WERI-Rb-1 (cell line): ENCODE data around the gene HSD11B2.
A peak's percentile ranks its signal among the peaks of the same experiment; 100 is the strongest.

Source experiments
- DNase-seq: peaks from one replicate; pipeline ENCODE4 v3.0.0-alpha.2; 2020
- H3K27ac ChIP-seq: fragments of 250-450 bp; sonication (Bioruptor Pico); 2 replicates; pipeline ENCODE4 v1.5.1; 2020; ENCODE audit warnings: mild to moderate bottlenecking, moderate library complexity
- H3K27me3 ChIP-seq: fragments of 250-450 bp; sonication (Bioruptor Pico); 2 replicates; pipeline ENCODE4 v1.5.1; 2021; ENCODE audit warnings: mild to moderate bottlenecking, low read depth, moderate library complexity; ENCODE audit not compliant: insufficient read depth, severe bottlenecking
- H3K36me3 ChIP-seq: fragments of 250-450 bp; sonication (Bioruptor Pico); 2 replicates; pipeline ENCODE4 v1.5.1; 2020; ENCODE audit warnings: mild to moderate bottlenecking, moderate library complexity
- H3K4me3 ChIP-seq: 2 replicates; pipeline ENCODE4 v1.5.1; 2011; ENCODE audit warnings: low read depth, mild to moderate bottlenecking, control low read depth, low read length
- H3K9me3 ChIP-seq: fragments of 250-450 bp; sonication (Bioruptor Pico); 2 replicates; pipeline ENCODE4 v1.5.1; 2021; ENCODE audit warnings: mild to moderate bottlenecking, moderate library complexity; ENCODE audit not compliant: severe bottlenecking
- TF ChIP-seq, protein P1 (sequence below): IDR thresholded peaks from 2 replicates; pipeline ENCODE4 v1.5.1; 2011; ENCODE audit warnings: low read depth, mild to moderate bottlenecking, control low read depth, inconsistent platforms, low read length

HSD11B2 gene

GRCh38 chr16:67443265-67443664, 12.3 kb downstream of the HSD11B2 start:
- Histone ChIP-seq H3K27me3 (no peaks in the 10 kb centered on the region), H3K36me3 (peaks cover 40% of the 10 kb centered on the region), H3K9me3 (no peaks in the 10 kb centered on the region), H3K4me3 (no peak overlapping the region), H3K27ac (no peak overlapping the region)
- no peak for DNase-seq
- TF ChIP-seq, protein P1, sequence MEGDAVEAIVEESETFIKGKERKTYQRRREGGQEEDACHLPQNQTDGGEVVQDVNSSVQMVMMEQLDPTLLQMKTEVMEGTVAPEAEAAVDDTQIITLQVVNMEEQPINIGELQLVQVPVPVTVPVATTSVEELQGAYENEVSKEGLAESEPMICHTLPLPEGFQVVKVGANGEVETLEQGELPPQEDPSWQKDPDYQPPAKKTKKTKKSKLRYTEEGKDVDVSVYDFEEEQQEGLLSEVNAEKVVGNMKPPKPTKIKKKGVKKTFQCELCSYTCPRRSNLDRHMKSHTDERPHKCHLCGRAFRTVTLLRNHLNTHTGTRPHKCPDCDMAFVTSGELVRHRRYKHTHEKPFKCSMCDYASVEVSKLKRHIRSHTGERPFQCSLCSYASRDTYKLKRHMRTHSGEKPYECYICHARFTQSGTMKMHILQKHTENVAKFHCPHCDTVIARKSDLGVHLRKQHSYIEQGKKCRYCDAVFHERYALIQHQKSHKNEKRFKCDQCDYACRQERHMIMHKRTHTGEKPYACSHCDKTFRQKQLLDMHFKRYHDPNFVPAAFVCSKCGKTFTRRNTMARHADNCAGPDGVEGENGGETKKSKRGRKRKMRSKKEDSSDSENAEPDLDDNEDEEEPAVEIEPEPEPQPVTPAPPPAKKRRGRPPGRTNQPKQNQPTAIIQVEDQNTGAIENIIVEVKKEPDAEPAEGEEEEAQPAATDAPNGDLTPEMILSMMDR = no peak

GRCh38 chr16:67444259-67445125, 13.6 kb downstream of the HSD11B2 start:
- Histone ChIP-seq H3K27ac (peak overlapping the region; percentile 40), H3K36me3 (peaks cover 37% of the 10 kb centered on the region), H3K9me3 (no peaks in the 10 kb centered on the region), H3K4me3 (no peak overlapping the region), H3K27me3 (no peaks in the 10 kb centered on the region)
- no peak for DNase-seq
- TF ChIP-seq, protein P1 = peak; percentile 20; the same call in 1 of the 2 replicates

- TF ChIP-seq, protein P1 = no peak
- H3K27me3 ChIP-seq = no peaks in the 10 kb centered on the region
Measured at GRCh38 chr16:67445126-67445426, 14.2 kb downstream of the HSD11B2 start.

GRCh38 chr16:67445441-67445912, 14.6 kb downstream of the HSD11B2 start:
- DNase-seq = no peak
- Histone ChIP-seq H3K4me3 (no peak overlapping the region), H3K9me3 (no peaks in the 10 kb centered on the region), H3K27me3 (no peaks in the 10 kb centered on the region), H3K36me3 (peaks cover 31% of the 10 kb centered on the region), H3K27ac (peak overlapping the region; percentile 26; the same call in 1 of the 2 replicates)
- TF ChIP-seq, protein P1 = peak; percentile 18; the same call in 1 of the 2 replicates

More at GRCh38 chr16:67445126-67445426, 14.2 kb downstream of the HSD11B2 start:
- peaks cover 35% of the 10 kb centered on the region for H3K36me3 ChIP-seq
- DNase-seq = no peak
- no peak overlapping the region for H3K4me3 ChIP-seq
- no peak overlapping the region for H3K27ac ChIP-seq
- no peaks in the 10 kb centered on the region for H3K9me3 ChIP-seq

GRCh38 chr16:67445913-67446907, 15.3 kb downstream of the HSD11B2 start:
- Histone ChIP-seq H3K36me3 (peaks cover 30% of the 10 kb centered on the region), H3K27me3 (no peaks in the 10 kb centered on the region), H3K4me3 (no peak overlapping the region), H3K9me3 (no peaks in the 10 kb centered on the region), H3K27ac (peak overlapping the region; percentile 46)
- TF ChIP-seq, protein P1 = peak; percentile 15; the same call in 1 of the 2 replicates
- DNase-seq = peak; percentile 41
